GM19328 (cell line): ENCODE data around the gene GCKR.

Source experiments
- ATAC-seq: cut with Tn5 transposase; IDR thresholded peaks from one replicate; pipeline ENCODE4 v1.9.1; 2021; ENCODE audit warnings: mild to moderate bottlenecking, moderate library complexity; ENCODE audit not compliant: unreplicated experiment

GCKR gene

DNA sequence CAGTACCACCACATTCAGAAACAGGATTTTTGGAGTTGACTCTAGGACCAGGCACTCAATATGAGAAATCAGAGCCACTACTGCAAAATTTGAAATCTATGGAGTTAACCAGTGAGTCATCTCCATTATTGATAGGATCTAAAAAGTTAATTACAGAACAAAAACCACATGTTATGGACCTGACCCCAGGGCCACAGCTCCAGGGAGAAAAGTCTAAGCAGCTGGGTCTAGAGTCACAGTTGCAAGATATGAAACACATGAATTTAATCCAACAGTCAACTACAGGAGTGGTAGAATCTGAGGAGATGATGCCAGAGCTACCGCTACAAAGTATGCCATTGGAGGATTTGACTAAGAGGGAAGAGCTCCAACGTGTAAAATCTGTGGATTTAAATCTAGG lies 72.8 kb downstream of the GCKR start:
- no peak for ATAC-seq

DNA sequence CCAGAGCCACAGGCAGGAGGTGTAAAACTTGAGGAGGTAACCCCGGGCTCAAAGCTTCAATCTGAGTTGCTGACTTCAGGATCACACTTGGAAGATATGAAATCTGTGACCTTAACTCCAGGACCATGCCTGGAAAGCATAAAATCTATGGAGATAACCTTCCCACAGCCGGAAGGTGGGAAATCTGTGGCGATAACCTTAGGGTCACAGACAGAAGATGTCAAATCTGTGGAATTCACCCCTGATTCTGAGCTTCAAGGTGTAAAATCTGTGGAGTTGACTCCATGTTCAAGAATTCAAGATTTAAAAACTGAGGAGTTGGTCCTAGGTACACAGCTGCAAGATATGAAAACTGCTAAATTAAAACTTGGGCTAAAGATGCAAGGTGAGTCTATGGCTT lies 74.6 kb downstream of the GCKR start:
- ATAC-seq: no peak

DNA sequence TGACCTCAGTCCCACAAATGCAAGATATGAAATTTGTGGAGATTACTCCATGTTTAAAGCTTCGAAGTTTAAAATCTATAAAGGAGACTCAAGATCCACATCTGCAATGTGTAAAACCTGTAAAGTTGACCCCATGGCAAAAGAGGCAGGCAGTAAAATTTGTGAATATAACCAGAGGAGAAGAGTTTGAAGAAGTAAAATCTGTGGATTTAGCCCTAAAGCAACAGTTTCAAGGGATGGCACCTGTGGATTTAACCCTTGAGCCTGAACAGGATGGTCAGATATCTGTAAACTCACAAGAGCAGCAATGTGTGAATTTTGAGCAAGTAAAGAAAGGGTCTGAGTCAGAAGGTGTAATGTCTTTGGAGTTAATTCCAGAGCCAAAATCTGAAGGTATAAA lies 75.0 kb downstream of the GCKR start:
- ATAC-seq: no peak

DNA sequence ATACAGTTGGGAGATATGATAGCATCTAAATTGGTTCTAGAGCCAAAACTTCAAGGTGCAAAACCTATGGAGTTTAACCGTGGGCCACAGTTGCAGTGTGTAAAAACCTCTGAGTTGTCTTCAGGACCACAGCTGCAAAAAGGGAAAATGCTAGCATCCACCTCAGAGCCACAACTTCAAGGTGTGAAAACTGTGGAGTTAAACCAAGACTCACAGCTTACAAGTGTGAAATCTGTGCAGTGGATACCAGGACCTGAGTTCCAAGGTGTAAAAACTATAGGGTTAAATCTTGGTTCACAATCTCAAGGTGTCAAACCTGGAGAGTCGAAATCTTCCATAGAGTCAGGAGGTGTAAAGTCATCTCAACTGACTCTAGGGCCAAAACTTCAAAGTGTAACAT lies 75.8 kb downstream of the GCKR start:
- no peak for ATAC-seq

DNA sequence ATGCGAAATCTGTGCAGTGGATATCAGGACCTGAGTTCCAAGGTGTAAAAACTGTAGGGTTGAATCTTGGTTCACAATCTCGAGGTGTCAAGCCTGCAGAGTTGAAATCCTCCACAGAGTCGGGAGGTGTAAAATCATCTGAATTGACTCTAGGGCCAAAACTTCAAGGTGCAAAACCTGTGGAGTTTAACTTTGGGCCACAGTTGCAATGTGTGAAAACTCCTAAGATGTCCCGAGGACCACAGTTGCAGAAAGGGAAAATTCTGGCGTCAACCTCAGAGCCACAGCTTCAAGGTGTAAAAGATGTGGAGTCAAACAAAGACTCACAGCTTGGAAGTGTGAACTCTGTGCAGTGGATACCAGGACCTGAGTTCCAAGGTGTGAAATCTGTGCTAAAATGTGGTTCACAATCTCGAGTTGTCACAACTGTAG lies 76.4 kb downstream of the GCKR start:
- no peak for ATAC-seq
